CD4-positive, alpha-beta T cell treated with Interleukin-6 at 100 ng/mL for 8 hours (primary cell): ENCODE data around the gene UMODL1.
"Not testable (repeated sequence)": the region's sequence is repeated elsewhere in the genome, so short reads cannot be mapped to it uniquely, and the experiment has no call there.

Experiments
- DNase-seq: peaks from one replicate; pipeline ENCODE4 v3.0.0-alpha.2; 2020; ENCODE audit warnings: mixed read lengths, low spot score

Gene UMODL1

DNA sequence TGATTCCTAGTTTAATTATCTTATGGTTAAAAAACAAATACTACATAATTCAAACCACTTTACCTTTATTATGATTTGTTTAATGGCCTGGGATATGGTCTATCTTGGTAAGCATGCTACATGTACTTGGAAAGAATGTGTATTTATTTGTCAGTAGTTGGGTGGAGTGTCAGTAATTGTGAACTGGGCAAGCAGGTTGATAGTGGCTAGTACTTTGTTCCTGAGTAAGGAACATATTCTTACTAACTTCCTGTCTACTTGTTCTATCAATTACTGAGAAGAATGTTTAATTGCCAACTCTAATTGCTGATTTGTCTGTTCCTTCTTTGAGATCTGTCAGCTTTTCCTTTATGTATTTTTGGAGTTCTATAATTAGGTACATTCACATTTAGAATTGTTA, 98.6 kb downstream of the UMODL1 start:
- no peak for DNase-seq

DNA sequence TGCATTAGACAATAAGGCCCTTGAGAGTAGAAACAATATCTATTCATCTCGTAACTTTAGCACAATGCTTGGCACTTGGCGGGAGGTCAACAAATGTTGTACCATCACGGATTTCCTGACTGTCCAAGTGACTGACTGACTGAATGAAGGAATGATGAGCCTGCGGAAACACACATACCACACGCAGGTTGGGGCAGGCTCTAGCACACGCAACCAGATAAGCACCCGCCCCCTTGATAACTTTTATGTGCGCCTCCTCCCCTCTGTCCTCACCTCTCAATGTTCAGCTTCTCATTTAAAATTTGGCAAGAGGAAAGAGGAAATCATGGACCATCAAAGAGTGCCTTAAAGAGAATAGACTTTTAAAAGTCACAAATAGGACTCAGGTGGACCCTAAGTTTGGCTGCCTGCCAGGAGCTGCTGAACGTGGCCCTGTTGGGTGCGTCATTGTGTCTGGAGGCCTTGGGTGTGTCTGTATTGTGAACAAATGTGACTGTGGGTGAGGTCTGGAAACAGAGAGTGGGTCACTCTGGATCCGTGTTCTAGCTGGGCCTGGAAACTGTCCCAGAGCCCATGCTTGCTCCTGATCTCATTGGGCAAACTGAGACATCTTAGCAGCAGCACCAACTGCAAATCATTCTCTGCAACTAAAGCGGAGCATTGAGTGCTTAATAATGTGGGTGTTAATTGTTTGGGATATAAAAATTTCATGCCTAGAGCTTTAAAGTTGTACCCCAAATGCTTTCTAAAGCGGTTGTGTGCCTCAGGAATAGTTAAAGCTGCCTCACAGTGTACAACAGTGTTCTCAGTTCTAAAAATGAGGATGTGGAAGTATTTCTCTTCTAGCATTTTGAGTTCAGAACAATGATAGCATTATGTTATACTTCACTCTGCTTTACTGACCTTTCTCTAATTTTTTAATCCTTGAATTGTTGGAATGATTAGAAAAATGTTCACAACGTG, 100.3 kb downstream of the UMODL1 start:
- DNase-seq = no peak

DNA sequence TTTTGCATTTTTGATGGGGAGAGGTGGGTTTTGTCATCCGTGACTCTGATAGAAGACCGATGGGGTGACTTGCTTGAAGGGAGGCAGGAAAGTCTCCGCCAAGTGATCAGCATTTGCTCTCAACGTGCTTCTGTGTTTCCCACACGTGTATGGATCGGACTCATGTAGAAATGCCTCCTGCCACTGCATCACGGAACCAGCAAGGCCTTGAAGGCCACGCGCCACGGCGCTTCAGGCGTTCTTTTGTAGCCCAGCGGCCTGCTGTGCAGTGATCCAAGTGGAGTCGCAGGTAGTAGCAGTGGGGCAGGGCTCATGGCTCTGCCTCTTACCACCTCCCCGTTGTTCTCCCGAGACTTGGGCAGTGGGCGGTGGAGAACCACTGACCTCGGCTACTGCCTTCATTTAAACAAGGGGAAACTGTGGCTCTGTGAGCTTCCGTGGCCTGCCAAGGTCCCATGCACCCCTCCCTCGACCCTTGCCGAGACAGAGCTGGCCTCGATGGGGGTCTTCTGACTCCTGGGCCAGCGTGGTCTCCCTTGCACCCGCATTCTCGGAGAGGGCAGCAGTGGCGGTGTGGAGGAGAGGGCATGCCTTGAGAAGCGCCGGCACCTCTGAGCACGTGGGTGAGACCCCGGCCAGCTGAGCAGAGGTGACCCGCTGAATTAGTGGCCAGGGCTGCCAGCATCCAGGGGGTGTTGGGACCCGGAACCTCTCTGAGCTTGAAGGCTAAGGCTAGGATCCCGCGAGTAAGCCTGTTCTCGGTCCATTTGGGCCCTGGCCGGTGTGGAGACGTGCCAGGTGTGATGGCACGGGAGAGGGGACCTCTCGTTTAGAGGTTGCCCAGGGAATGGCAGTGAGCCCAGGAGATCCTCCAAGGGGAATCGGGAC, 101.7 kb downstream of the UMODL1 start:
- no peak for DNase-seq

DNA sequence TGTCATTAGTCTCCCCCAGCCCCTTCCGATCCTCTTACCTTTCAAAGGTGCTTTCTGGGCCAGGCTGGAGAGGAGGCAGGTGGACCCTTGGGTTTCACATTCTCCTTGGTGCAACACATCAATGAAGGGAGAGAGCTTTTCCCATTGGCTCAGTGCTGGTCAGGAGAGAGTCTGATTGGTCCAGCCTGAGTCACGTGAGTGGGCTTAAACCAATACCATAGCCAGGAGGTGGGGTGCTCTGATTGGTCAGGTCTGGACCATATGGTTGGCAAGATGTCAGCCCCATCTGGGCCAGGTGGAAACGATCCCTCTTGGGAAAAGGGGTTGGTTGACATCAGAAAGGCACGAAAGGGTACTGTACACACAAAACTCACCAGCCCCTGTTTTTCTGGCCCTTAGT, 103.1 kb downstream of the UMODL1 start:
- DNase-seq = no peak

DNA sequence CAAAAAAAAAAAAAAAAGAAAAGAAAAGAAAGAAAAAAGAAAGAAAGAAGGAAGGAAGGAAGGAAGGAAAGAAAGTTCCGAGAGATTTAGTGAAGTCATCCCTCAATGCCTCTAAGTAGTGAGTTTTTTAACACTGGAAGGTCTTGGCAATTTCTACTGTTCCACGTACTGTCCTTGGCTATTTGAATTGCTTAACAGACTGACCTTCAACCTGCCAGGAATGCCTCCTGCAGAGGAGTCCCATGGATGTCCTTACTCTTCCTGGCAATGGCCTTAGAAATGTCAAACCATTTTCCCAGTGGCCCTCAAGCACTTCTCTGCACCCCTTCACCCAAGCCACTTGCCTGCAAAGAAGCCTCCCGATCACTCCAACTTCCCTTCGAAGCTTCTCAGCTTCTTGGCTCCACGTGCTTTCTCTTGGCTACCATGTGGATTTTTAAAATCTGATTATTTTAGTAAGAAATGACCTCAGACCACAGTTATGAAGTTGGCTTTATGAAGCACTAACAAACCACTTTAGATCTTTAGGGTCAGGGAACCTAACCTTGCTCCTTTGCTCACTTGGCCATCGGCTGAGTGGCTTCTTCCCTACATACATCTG, 104.1 kb downstream of the UMODL1 start:
- DNase-seq = no peak

DNA sequence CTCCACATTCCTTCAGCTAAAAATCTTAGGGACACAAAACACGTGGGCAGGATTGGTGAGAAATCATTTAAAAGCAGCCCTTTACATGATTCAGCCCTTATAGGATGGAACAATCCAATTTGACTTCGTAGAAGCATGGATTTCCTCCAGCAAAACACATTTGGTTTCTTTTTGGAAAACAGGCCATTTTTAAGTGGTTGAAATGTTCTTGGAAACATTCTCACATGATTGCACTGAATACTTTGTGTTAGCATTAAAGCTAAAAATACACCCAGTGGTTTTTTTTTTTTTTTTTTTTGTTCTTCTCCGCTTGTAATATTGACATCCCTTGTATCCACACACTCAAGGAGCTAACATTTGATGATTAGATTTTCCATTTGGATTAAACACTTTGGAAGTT, 105.7 kb downstream of the UMODL1 start:
- no peak for DNase-seq

DNA sequence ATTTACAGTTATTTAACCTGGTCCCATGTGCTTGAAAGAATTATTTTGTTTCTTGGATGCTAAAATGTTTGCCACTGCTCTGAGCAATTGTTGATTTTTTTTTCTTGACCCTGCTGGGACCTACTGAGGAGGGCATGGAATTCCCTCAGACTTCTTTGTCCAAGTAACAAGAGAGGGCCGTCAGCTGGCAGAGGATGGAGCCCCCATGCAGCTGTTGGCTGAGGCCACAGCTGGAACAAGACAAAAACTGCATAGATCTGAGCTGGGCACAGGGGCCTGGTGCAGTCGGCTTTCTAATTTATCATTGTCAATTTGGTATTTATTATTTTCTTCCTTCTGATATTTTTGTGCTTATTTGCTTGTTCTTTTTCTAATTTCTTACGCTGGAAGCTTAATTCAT, 108.2 kb downstream of the UMODL1 start:
- DNase-seq = no peak

DNA sequence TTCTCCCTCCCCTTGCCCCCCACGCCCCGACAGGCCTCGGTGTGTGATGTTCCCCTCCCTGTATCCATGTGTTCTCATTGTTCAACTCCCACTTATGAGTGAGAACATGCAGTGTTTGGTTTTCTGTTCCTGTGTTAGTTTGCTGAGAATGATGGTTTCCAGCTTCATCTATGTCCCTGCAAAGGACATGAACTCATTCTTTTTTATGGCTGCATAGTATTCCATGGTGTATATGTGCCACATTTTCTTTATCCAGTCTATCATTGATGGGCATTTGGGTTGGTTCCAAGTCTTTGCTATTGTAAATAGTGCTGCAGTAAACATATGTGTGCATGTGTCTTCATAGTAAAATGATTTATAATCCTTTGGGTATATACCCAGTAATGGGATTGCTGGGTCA, 108.9 kb downstream of the UMODL1 start:
- not testable (repeated sequence) for DNase-seq

DNA sequence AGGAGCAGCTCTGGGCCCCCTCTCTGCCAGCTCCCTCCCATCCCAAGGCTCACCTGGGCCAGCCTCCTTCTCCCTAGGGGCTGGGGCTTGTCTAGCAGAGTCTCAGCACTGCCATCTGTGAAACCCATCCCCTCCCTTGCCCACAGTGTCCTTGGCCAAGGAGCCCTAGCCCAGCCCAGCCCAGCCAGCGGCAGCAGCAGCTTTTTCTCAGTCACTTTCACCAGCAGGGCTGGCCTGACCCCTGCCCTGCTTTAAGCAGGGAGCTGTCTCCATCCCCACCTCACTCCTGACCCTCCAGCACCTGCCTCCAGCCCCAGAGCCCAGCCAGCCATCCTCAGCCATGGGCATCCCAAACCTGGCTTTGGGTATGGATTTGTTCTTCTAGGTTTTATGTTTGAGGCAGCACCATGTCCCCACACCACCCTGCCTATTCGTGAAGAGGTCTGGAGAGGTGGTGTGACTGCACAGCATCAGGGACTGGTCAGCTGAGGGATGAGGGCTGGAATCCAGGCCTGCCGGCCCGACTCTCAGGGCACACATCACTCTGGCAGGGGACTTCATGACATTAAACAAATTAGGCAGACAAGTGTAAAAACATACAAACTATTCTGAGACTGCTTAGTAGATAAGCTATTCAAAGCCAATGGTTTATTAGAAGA, 111.7 kb downstream of the UMODL1 start:
- DNase-seq = no peak

DNA sequence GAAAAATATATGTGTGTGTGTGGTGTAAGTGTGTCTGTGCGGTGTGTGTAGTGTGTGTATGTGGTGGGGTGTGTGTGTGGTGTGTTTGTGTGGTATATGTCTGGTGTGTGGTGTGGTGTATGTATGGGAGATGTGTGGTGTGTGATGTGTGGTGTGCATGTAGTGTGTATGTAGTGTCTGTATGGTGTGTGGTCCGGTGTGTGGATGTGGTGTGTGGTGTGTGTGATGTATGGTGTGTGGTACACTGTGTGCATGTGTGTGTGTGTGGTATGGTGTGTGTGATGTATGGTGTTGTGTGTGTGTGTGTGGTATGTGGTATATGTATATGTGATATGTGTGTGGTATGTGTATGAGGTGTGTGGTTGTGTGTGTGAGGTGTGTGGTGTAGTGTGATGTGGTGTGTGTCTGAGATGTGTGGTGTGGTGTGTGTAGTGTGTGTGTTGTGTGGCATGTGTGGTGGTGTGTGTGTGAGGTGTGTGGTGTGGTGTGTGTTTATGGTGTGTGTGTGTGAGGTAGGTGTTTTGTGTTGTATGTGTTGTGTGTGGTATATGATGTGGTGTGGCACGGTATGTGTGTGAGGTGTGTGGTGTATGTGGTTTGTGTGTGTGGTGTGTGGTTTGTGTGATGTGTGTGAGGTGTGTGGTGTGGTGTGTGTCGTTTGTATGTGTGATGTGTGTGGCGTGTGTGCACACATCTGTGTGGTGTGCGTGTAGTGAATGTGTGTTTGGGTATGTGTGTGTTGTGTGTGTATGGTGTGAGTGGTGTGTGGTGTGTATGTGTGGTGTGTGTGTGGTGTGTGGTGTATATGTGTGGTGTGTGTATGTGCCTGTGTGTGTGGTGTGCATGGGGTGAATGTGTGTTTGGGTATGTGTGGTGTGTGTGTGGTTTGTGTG, 112.5 kb downstream of the UMODL1 start:
- no peak for DNase-seq

DNA sequence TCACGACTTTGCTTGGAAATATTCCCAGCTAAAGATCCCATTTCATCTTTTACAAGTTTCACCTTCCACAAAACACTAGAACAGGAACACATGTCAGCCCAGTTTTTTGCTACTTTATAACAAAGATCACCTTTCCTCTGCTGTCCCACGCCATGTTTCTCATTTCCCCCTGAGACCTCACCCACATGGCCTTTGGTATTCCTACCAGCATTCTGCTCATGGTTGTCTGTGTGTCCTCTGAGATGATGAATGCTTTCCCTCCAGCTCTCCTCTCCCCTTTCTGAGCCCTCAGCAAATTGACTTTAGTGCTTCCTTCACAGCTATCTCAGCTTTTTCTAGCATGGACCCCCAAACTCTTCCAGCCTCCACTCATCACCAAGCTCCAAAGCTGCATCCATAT, 115.5 kb downstream of the UMODL1 start:
- no peak for DNase-seq

DNA sequence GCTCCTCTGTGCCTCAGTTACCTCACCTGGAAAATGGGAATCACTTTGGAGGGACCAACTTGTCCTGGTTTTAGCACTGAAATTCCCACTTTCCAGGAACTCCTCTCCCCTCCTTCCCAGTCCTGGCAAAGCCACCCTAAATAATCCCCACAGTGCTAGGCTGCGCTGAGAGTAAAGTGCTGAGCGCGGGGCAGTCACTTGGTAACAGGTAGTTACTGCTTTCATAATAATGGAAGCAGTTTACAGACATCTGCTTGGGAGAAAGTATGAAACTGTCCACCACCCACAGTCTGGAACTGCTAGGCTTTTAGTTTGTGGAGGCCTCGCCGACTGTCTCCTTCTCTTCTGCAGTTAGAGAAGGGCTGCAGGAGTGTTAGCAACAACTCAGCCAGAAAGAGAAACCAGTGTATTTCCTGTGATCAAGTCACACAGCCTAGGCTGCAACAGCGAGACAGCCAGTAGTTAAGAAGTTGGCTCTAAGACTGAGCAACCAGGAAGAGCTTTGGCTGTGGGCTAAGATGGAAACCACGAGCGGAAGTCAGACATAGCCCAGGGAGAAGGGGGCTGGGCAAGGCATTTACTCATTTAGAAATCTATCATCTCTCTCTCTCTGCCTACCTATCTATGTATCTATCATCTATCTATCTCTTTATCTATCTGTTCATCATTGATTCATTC, 117.0 kb downstream of the UMODL1 start:
- peak; percentile 91 for DNase-seq

DNA sequence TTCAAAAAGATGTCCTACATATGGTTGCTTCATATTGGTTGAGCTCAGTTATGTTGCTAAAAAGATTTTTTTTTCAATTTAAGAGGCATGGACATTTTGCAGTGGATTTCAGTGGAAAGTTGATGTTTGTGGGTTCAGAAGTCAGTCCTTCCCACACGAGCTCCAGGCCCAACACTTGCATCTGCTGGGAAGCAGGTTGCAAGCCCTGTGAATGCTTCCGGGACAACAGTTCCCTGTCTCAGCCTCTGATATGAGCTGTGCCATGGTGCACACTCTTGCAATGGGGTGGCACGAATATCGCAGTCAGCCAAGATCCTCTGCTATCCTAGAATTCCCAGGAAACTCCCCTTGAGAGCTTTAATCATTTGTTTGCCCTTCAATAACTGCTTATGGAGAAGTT, 117.5 kb downstream of the UMODL1 start:
- DNase-seq = no peak

DNA sequence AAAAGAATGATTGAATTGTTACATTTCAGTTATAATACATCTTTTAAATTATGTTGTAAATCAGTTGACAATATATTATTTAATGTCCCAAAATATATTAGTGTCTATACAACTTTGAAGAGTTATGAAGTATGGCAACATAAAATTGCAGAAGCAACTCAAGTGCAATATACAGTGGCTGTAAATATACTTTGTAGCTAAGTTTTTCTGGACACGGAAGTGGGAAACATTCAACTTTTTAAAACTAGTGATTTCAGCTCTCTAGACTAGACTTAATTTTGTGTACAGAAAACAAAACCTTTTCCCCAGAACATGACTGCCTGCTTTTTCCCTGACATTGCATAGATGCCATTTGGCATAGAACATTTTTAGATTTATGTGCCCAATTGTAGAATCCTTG, 118.3 kb downstream of the UMODL1 start:
- no peak for DNase-seq

DNA sequence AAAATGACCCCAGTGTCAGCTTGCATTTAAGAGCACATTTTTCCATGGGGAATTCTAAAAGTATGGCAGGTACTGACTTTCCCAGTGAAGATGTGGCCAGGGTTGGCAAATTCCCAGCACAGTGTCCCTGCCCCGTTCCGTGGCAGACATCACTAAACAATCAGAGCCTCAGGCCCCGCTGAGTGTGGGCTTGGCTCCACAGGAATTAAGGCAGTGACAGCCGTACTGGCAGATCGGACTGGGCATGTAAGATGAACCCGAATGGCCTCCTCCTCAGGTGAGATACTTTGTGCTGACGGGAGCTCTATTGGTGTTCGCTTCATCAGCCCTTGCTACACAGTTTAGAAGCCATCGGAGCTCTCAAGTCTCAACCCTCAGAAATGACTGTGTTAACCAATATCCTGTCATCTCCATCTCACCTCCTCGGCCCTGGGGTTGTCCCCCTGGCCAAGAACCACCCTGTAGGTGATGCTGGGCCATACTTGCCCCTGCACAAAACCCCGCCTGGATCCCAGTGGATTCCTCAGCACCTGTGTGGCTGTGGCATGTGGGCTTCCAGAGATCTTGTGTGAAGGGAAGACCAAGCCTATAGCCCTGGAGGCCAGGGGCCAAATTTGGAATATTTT, 118.9 kb downstream of the UMODL1 start:
- peak; percentile 18 for DNase-seq

DNA sequence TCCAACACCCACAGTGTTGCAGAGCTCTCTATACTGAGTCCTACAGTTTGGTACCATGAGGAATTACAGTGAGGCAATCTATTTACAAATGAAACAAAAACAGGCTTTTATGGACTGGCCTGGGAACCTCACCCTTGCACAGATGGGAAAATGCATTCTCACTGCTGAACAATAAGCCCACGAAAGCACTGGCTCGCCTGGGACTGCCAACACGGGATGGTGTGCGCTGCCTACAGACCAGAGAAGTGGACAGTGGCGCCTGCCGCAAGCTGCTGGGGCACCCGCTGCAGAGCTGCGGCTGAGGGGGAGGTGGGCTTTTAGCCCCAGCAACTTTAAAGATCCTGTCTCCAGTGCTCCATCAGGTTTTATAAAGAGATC, 119.4 kb downstream of the UMODL1 start:
- no peak for DNase-seq

DNA sequence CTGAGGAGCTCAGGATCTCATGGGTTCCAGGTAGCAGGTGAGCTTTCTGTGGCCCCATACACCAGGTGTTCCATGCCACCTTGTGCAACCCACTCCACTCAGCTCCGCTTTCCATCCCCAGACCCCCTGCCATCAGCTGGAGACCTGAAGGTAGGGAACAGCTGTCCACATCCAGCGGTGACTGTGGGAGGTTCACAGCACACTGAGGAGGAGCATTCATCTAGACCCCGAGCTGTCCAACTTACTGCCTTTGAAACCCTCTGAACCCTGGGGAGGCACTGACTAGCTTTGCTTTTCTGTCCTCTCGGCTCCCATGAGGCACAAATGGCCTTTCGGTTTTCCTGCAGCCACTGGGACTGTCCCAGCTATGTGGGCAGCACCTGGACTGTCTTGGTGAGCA, 119.9 kb downstream of the UMODL1 start:
- no peak for DNase-seq

DNA sequence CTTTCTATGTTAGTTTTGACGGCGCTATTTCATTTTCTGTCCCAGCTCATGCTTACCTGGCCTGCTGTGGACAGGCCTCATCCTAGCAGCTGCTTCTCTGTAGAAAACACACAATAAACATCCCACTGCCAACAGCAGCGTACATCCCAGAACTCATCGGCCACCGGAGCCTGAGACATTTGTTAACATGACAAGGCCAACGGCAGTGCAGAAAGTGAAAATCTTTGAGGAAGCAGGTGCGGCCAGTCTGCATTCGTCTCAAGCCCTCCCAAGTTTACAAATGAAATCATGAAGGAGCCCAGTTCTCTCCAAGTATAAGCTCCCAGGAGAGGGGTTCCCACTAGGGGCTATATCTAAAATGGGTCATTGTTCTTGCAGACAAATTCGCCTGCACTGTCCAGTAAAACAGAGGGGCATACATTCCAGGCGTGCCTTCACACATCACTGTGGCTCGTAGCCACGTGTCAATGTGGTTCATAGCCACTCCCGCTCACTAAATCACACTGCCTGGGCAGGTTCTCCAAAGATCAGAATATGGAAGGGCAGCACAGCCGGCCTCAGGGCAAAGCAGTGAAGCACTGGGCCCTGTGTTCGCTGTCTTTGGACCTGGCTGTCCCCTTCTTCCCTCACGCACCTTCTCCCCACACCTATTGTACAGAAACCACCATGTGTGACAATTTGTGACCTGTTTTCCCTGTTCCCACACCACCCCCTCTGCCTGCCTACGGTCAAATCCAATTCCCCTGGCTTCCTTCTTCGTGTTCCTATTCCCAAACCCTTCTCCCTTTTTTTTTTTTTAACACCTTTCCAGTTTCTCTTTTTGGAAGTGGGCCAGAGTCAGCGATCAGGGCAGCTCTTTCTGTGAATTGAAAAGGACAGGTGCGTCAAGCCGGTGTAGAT, 120.8 kb downstream of the UMODL1 start:
- DNase-seq = no peak
